Activated T-cell treated with anti-CD3 and anti-CD28 coated beads, Interleukin-2, amount 50 U/mL, for 4 hours (primary cell): Measurements from ENCODE around the gene SLC52A1. TPM values are rescaled to one million over a fixed set of nuclear protein-coding genes. Genes with fewer than 3 reads are reported as not detected.
A peak's percentile ranks its signal among the peaks of the same experiment; 100 is the strongest.
"Not testable (repeated sequence)": the region's sequence is repeated elsewhere in the genome, so short reads cannot be mapped to it uniquely, and the experiment has no call there.

Experiments
- ATAC-seq, 2 donors: fragments of 200-7000 bp; cut with Tn5 transposase; one replicate each; pipeline ENCODE4 v1.10.0; 2021
- DNase-seq: peaks from one replicate; pipeline ENCODE4 v3.0.0-alpha.2; 2020
- H3K27me3 Mint-ChIP-seq: one replicate; pipeline ENCODE4 v1.8.0; 2021; ENCODE audit warnings: low read depth, mixed read lengths
- H3K36me3 Mint-ChIP-seq: one replicate; pipeline ENCODE4 v1.8.0; 2022; ENCODE audit warnings: mixed read lengths; ENCODE audit not compliant: insufficient read depth
- H3K4me1 Mint-ChIP-seq: one replicate; pipeline ENCODE4 v1.8.0; 2021; ENCODE audit warnings: low read depth, mixed read lengths
- H3K4me3 Mint-ChIP-seq: one replicate; pipeline ENCODE4 v1.8.0; 2021; ENCODE audit warnings: mild to moderate bottlenecking, moderate library complexity, mixed read lengths
- H3K9me3 Mint-ChIP-seq: one replicate; pipeline ENCODE4 v1.8.0; 2021; ENCODE audit warnings: mixed read lengths
- total RNA-seq, 3 donors: library from RNA; stranded (reverse); gene quantifications; one replicate each; pipeline ENCODE4 v1.2.1, GENCODE V29; 2021

The SLC52A1 gene
- under 1 TPM in 1 of 3 donors, not detected in 2; 0.08 TPM for total RNA-seq

- no peak for ATAC-seq
- peaks cover 24% of the 10 kb centered on the region for H3K4me1 Mint-ChIP-seq
- no peaks in the 10 kb centered on the region for H3K27me3 Mint-ChIP-seq
Observed at GRCh38 chr17:5035315-5035714, at the start of gene SLC52A1. TSS of gene SLC52A1 (minus strand) at chr17:5035426. CDS start at chr17:5034606, 820 bp downstream.

GRCh38 chr17:5080591-5080990 lies 45.4 kb upstream of the SLC52A1 start:
- Mint-ChIP-seq H3K27me3 (no peaks in the 10 kb centered on the region), H3K4me3 (no peak overlapping the region), H3K4me1 (peaks cover 30% of the 10 kb centered on the region), H3K36me3 (peaks cover 25% of the 10 kb centered on the region), H3K9me3 (peaks cover 8% of the 10 kb centered on the region)
- ATAC-seq (no peak), DNase-seq (no peak)

More at GRCh38 chr17:5035315-5035714, at the start of gene SLC52A1:
- Mint-ChIP-seq H3K4me3 (no peak within 1 kb of the TSS), H3K9me3 (no peaks in the 10 kb centered on the region), H3K36me3 (no peaks in the 10 kb centered on the region)
- no peak for DNase-seq

GRCh38 chr17:5078106-5079028 lies 43.1 kb upstream of the SLC52A1 start, which contains the start of gene ZFP3:
TSS of gene ZFP3 (plus strand) at chr17:5078467. CDS start at chr17:5091505, 13,038 bp downstream.
- ATAC-seq (peak; percentile 86 to 91), DNase-seq (peak; percentile 66)
- Mint-ChIP-seq H3K4me3 (peak within 1 kb of the TSS; percentile 81), H3K27me3 (no peaks in the 10 kb centered on the region), H3K9me3 (no peaks in the 10 kb centered on the region), H3K36me3 (peaks cover 12% of the 10 kb centered on the region), H3K4me1 (peaks cover 28% of the 10 kb centered on the region)

- H3K4me1 Mint-ChIP-seq: peaks cover 28% of the 10 kb centered on the region
- H3K4me3 Mint-ChIP-seq: peak overlapping the region; percentile 81
- H3K36me3 Mint-ChIP-seq: peaks cover 8% of the 10 kb centered on the region
- DNase-seq (no peak), ATAC-seq (peak in 1 of 2 donors; percentile 5)
- H3K27me3 Mint-ChIP-seq: no peaks in the 10 kb centered on the region
- H3K9me3 Mint-ChIP-seq: no peaks in the 10 kb centered on the region
Observed at GRCh38 chr17:5077781-5078105, 42.5 kb upstream of the SLC52A1 start.

- Mint-ChIP-seq H3K4me3 (peak overlapping the region; percentile 81), H3K4me1 (peaks cover 28% of the 10 kb centered on the region)
- not testable (repeated sequence) for DNase-seq, H3K27me3 Mint-ChIP-seq, ATAC-seq, H3K36me3 Mint-ChIP-seq, H3K9me3 Mint-ChIP-seq
Observed at GRCh38 chr17:5077275-5077674, 42.0 kb upstream of the SLC52A1 start.

- DNase-seq, H3K4me3 Mint-ChIP-seq, H3K36me3 Mint-ChIP-seq, H3K27me3 Mint-ChIP-seq, H3K9me3 Mint-ChIP-seq, ATAC-seq: not testable (repeated sequence)
- peaks cover 24% of the 10 kb centered on the region for H3K4me1 Mint-ChIP-seq
Observed at GRCh38 chr17:5075472-5075871, 40.2 kb upstream of the SLC52A1 start.

- ATAC-seq (no peak), DNase-seq (no peak)
- Mint-ChIP-seq H3K27me3 (no peaks in the 10 kb centered on the region), H3K36me3 (no peaks in the 10 kb centered on the region), H3K4me1 (no peaks in the 10 kb centered on the region), H3K9me3 (no peaks in the 10 kb centered on the region), H3K4me3 (no peak overlapping the region)
Observed at GRCh38 chr17:5069724-5070123, 34.5 kb upstream of the SLC52A1 start.

- H3K27me3 Mint-ChIP-seq: no peaks in the 10 kb centered on the region
- ATAC-seq (no peak), DNase-seq (no peak)
- H3K4me1 Mint-ChIP-seq: no peaks in the 10 kb centered on the region
- no peaks in the 10 kb centered on the region for H3K9me3 Mint-ChIP-seq
- no peaks in the 10 kb centered on the region for H3K36me3 Mint-ChIP-seq
- H3K4me3 Mint-ChIP-seq: no peak overlapping the region
Observed at GRCh38 chr17:5068236-5068635, 33.0 kb upstream of the SLC52A1 start.

- H3K9me3 Mint-ChIP-seq: no peaks in the 10 kb centered on the region
- no peak for ATAC-seq
Observed at GRCh38 chr17:5065227-5065744, 30.1 kb upstream of the SLC52A1 start.

GRCh38 chr17:5055543-5055942 lies 20.3 kb upstream of the SLC52A1 start:
- no peak overlapping the region for H3K4me3 Mint-ChIP-seq
- ATAC-seq (no peak), DNase-seq (no peak)
- no peaks in the 10 kb centered on the region for H3K36me3 Mint-ChIP-seq
- H3K9me3 Mint-ChIP-seq: no peaks in the 10 kb centered on the region
- no peaks in the 10 kb centered on the region for H3K27me3 Mint-ChIP-seq
- H3K4me1 Mint-ChIP-seq: no peaks in the 10 kb centered on the region

More at GRCh38 chr17:5065227-5065744, 30.1 kb upstream of the SLC52A1 start:
- H3K4me3 Mint-ChIP-seq: no peak overlapping the region
- peaks cover 3% of the 10 kb centered on the region for H3K4me1 Mint-ChIP-seq
- no peaks in the 10 kb centered on the region for H3K36me3 Mint-ChIP-seq
- H3K27me3 Mint-ChIP-seq: no peaks in the 10 kb centered on the region
- DNase-seq: no peak

GRCh38 chr17:5050278-5050677 lies 15.1 kb upstream of the SLC52A1 start:
- DNase-seq: no peak

GRCh38 chr17:5049314-5049841 lies 14.2 kb upstream of the SLC52A1 start:
- Mint-ChIP-seq H3K9me3 (no peaks in the 10 kb centered on the region), H3K4me3 (no peak overlapping the region), H3K27me3 (no peaks in the 10 kb centered on the region), H3K36me3 (no peaks in the 10 kb centered on the region), H3K4me1 (peaks cover 47% of the 10 kb centered on the region)
- DNase-seq (peak; percentile 47), ATAC-seq (peak; percentile 58 to 84)

More at GRCh38 chr17:5050278-5050677, 15.1 kb upstream of the SLC52A1 start:
- Mint-ChIP-seq H3K4me3 (no peak overlapping the region), H3K4me1 (peaks cover 39% of the 10 kb centered on the region), H3K27me3 (no peaks in the 10 kb centered on the region), H3K36me3 (no peaks in the 10 kb centered on the region), H3K9me3 (no peaks in the 10 kb centered on the region)
- no peak for ATAC-seq

GRCh38 chr17:5047446-5047845 lies 12.2 kb upstream of the SLC52A1 start:
- Mint-ChIP-seq H3K36me3 (no peaks in the 10 kb centered on the region), H3K4me1 (peaks cover 57% of the 10 kb centered on the region), H3K4me3 (no peak overlapping the region), H3K27me3 (no peaks in the 10 kb centered on the region), H3K9me3 (no peaks in the 10 kb centered on the region)
- ATAC-seq (no peak), DNase-seq (no peak)

GRCh38 chr17:5045496-5045895 lies 10.3 kb upstream of the SLC52A1 start:
- DNase-seq: no peak
- Mint-ChIP-seq H3K4me3 (no peak overlapping the region), H3K4me1 (peaks cover 64% of the 10 kb centered on the region), H3K9me3 (no peaks in the 10 kb centered on the region), H3K27me3 (no peaks in the 10 kb centered on the region), H3K36me3 (no peaks in the 10 kb centered on the region)
- no peak for ATAC-seq
